Neutrophil (primary cell): Measurements from ENCODE around the gene CDRT4.

Experiments
- H3K27ac ChIP-seq: fragments of 200-600 bp; sonication (generic); 2 replicates; pipeline ENCODE4 v1.5.1; 2016; ENCODE audit warnings: mild to moderate bottlenecking, moderate library complexity
- H3K27me3 ChIP-seq: fragments of 200-600 bp; sonication (generic); 2 replicates; pipeline ENCODE4 v1.6.0; 2016; ENCODE audit warnings: mild to moderate bottlenecking
- H3K36me3 ChIP-seq: fragments of 200-600 bp; sonication (generic); 2 replicates; pipeline ENCODE4 v1.5.1; 2017
- H3K4me1 ChIP-seq, 2 experiments: fragments of 200-600 bp in 1 of 2; sonication (generic) in 1 of 2; 1 replicate in 1 of 2; 2 replicates in 1 of 2; pipeline versions ENCODE4 v1.5.1 to v1.6.1; 2013 to 2016; ENCODE audit warnings: low read depth in 1 of 2, low read length in 1 of 2, mild to moderate bottlenecking in 1 of 2, moderate library complexity in 1 of 2; ENCODE audit not compliant: control insufficient read depth in 1 of 2, insufficient read depth in 1 of 2
- H3K4me3 ChIP-seq, 2 experiments: fragments of 200-600 bp in 1 of 2; sonication (generic) in 1 of 2; 1 replicate in 1 of 2; 2 replicates in 1 of 2; pipeline ENCODE4 v1.5.1; 2013 to 2016; ENCODE audit warnings: low read depth in 1 of 2, low read length in 1 of 2, mild to moderate bottlenecking in 1 of 2, moderate library complexity in 1 of 2
- H3K9me3 ChIP-seq: fragments of 200-600 bp; sonication (generic); 2 replicates; pipeline ENCODE4 v1.5.1; 2016
- CTCF ChIP-seq: fragments of 200-600 bp; sonication (generic); IDR thresholded peaks from 2 replicates; pipeline ENCODE4 v1.5.1; 2016; ENCODE audit warnings: antibody characterized with exemption

CDRT4 gene

DNA sequence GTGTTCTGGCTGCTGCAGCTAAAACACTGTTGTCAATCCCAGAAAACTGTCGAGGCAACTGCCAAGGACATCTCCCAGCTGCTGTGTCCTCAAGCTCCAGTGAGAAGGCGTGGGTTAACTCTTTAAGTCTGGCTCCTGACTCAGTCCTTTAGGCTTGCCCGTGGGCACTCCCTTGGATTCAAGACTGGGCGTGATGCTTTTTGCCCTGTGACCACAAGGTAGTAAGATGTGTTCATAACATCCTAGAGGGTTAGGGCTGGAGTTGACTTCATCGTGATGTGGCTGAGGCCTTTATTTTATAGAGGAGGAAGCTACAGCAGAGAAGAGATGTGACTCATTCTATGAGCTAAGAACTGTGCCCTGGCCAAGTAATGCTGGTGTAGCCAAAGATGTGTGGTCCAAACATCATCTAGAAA lies 75.1 kb downstream of the CDRT4 start:
- no peaks in the 10 kb centered on the region for H3K27me3 ChIP-seq
- H3K4me1 ChIP-seq = no peaks in the 10 kb centered on the region
- TF ChIP-seq CTCF = no peak
- H3K4me3 ChIP-seq = no peak overlapping the region
- no peaks in the 10 kb centered on the region for H3K36me3 ChIP-seq
- H3K9me3 ChIP-seq = no peaks in the 10 kb centered on the region
- no peak overlapping the region for H3K27ac ChIP-seq

- H3K4me1 ChIP-seq = no peaks in the 10 kb centered on the region
- no peaks in the 10 kb centered on the region for H3K9me3 ChIP-seq
- no peak overlapping the region for H3K27ac ChIP-seq
- no peaks in the 10 kb centered on the region for H3K36me3 ChIP-seq
- no peak for TF ChIP-seq CTCF
- peaks cover 17% of the 10 kb centered on the region for H3K27me3 ChIP-seq
- H3K4me3 ChIP-seq = no peak overlapping the region
Measured at GRCh38 chr17:15388356-15389041, 78.9 kb downstream of the CDRT4 start.

DNA sequence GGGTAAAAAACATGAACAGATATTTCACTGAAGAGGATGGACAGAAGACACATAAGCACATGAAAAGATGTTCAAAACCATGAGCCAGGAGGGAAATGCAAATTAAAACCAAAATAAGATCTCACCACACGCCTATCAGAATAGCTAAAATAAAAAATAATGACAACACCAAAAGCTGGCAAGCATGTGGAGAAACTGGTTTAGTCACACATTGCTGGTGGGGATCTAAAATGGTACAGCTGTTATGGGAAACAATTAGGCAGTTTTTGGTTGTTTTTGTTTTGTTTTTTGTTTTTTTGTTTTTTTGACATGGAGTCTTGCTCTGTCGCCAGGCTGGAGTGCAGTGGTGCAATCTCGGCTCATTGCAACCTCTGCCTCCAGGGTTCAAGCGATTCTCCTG lies 81.3 kb downstream of the CDRT4 start:
- Histone ChIP-seq H3K27ac (no peak overlapping the region), H3K9me3 (no peaks in the 10 kb centered on the region), H3K27me3 (peaks cover 23% of the 10 kb centered on the region), H3K4me3 (no peak overlapping the region), H3K4me1 (no peaks in the 10 kb centered on the region), H3K36me3 (no peaks in the 10 kb centered on the region)
- TF ChIP-seq CTCF = no peak
